ENCODE data around the gene CAPN2.
"Not testable (repeated sequence)": the region's sequence is repeated elsewhere in the genome, so short reads cannot be mapped to it uniquely, and the experiment has no call there.

DNA sequence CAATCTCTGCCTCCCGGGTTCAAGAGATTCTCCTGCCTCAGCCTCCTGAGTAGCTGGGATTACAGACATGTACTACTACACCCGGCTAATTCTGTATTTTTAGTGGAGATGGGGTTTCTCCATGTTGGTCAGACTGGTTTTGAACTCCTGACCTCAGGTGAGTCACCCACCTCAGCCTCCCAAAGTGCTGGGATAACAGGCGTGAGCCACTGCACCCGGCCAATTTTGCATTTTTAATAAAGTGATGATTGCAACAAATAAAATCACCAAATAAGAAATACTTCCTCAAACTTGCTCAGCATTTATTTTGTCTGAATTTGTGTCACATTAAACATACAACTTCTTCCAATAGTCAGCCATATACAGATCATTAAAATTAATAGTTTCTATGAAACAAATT lies 97.6 kb downstream of the CAPN2 start:
- TF ChIP-seq EZH2phosphoT487 (IDR thresholded peaks at IDR 0.05; ENCODE audit: low read depth) = not testable (repeated sequence)
- TF ChIP-seq, protein P1, sequence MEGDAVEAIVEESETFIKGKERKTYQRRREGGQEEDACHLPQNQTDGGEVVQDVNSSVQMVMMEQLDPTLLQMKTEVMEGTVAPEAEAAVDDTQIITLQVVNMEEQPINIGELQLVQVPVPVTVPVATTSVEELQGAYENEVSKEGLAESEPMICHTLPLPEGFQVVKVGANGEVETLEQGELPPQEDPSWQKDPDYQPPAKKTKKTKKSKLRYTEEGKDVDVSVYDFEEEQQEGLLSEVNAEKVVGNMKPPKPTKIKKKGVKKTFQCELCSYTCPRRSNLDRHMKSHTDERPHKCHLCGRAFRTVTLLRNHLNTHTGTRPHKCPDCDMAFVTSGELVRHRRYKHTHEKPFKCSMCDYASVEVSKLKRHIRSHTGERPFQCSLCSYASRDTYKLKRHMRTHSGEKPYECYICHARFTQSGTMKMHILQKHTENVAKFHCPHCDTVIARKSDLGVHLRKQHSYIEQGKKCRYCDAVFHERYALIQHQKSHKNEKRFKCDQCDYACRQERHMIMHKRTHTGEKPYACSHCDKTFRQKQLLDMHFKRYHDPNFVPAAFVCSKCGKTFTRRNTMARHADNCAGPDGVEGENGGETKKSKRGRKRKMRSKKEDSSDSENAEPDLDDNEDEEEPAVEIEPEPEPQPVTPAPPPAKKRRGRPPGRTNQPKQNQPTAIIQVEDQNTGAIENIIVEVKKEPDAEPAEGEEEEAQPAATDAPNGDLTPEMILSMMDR (IDR thresholded peaks at IDR 0.05; ENCODE audit: low read depth, low read length) = not testable (repeated sequence)
